Endothelial cell of umbilical vein (primary cell): ENCODE data around the gene CEP152.

Experiments
- CTCF ChIP-seq, 2 donors: IDR thresholded peaks; 1 replicate in 1 of 2; 2 replicates in 1 of 2; pipeline ENCODE4 v1.5.1; 2011; ENCODE audit warnings: low read length in 2 of 2, mild to moderate bottlenecking in 2 of 2, moderate library complexity in 2 of 2, control low read depth in 1 of 2, inconsistent platforms in 1 of 2, low read depth in 1 of 2; ENCODE audit not compliant: insufficient read depth in 1 of 2; ENCODE audit errors: extremely low read depth in 1 of 2
- EZH2 ChIP-seq: IDR thresholded peaks from 2 replicates; pipeline ENCODE4 v1.6.1; 2012; ENCODE audit warnings: borderline replicate concordance, low read depth, mild to moderate bottlenecking, moderate library complexity, low read length, inconsistent platforms; ENCODE audit not compliant: severe bottlenecking
- FOS ChIP-seq: IDR thresholded peaks from 2 replicates; pipeline ENCODE4 v1.6.1; 2011; ENCODE audit warnings: mild to moderate bottlenecking, low read length, moderate library complexity, borderline replicate concordance; ENCODE audit not compliant: insufficient read depth
- GATA2 ChIP-seq: IDR thresholded peaks from 2 replicates; pipeline ENCODE4 v1.7.0; 2011; ENCODE audit warnings: low read depth, mild to moderate bottlenecking, moderate library complexity, mixed read lengths, low read length; ENCODE audit not compliant: insufficient read length, insufficient read depth
- JUN ChIP-seq: IDR thresholded peaks from 2 replicates; pipeline ENCODE4 v1.6.1; 2011; ENCODE audit warnings: borderline replicate concordance, low read depth; ENCODE audit not compliant: insufficient read length, insufficient read depth
- MAX ChIP-seq: IDR thresholded peaks from 2 replicates; pipeline ENCODE4 v1.6.1; 2011; ENCODE audit not compliant: insufficient read depth, insufficient read length
- MYC ChIP-seq: IDR thresholded peaks from one replicate; pipeline ENCODE4 v1.6.1; 2011; ENCODE audit warnings: mild to moderate bottlenecking, low read depth, low read length
- POLR2A ChIP-seq: IDR thresholded peaks from 2 replicates; pipeline ENCODE4 v1.6.1; 2012; ENCODE audit warnings: low read depth, mild to moderate bottlenecking, control low read depth, low read length
- POLR2AphosphoS5 ChIP-seq: IDR thresholded peaks from 2 replicates; pipeline ENCODE4 v1.6.1; 2012; ENCODE audit warnings: low read depth, mild to moderate bottlenecking, control low read depth, low read length, moderate library complexity; ENCODE audit not compliant: insufficient read depth

GRCh38 chr15:48708641-48709040 lies 102.2 kb downstream of the CEP152 start:
- TF ChIP-seq POLR2A = no peak
- TF ChIP-seq MYC = no peak
- TF ChIP-seq CTCF (IDR thresholded peaks at IDR 0.05; ENCODE audit: extremely low read depth in 1 of 2, insufficient read depth in 1 of 2, low read depth in 1 of 2, low read length in 2 of 2) = no peak
- TF ChIP-seq GATA2 = no peak
- no peak for TF ChIP-seq EZH2
- TF ChIP-seq POLR2AphosphoS5 = no peak
- no peak for TF ChIP-seq MAX
- no peak for TF ChIP-seq JUN
- no peak for TF ChIP-seq FOS
